Thyroid gland (tissue), 4 donors: ENCODE data around the gene DCP1B. TPM values are rescaled to one million over a fixed set of nuclear protein-coding genes. Genes with fewer than 3 reads are reported as not detected.

ENCODE experiments used
- DNase-seq, 2 donors: peaks; one replicate each; pipeline ENCODE4 v3.0.0-alpha.2; 2019
- H3K27ac ChIP-seq, 3 donors: fragments of 200-600 bp; sonication (generic); 1 replicate in 2 of 3; 2 replicates in 1 of 3; pipeline ENCODE4 v1.5.1; 2016 to 2019; ENCODE audit warnings: mild to moderate bottlenecking in 1 of 3, moderate library complexity in 1 of 3
- H3K27me3 ChIP-seq: fragments of 200-600 bp; sonication (generic); one replicate; pipeline ENCODE4 v1.5.1; 2019
- H3K36me3 ChIP-seq, 2 donors: fragments of 200-600 bp; sonication (generic); one replicate each; pipeline ENCODE4 v1.5.1; 2016 to 2019
- H3K4me1 ChIP-seq, 2 donors: fragments of 200-600 bp; sonication (generic); one replicate each; pipeline ENCODE4 v1.5.1; 2017 to 2019
- H3K4me3 ChIP-seq, 3 donors: fragments of 200-600 bp; sonication (generic); replicated peaks in 1 of 3; 1 replicate in 2 of 3; 2 replicates in 1 of 3; pipeline ENCODE4 v1.5.1; 2016; ENCODE audit warnings: mild to moderate bottlenecking in 1 of 3
- H3K9me3 ChIP-seq: fragments of 200-600 bp; sonication (generic); one replicate; pipeline ENCODE4 v1.5.1; 2017
- CTCF ChIP-seq, 6 experiments: fragments of 200-600 bp in 3 of 6; fragments of 450-650 bp in 3 of 6; sonication (generic) in 3 of 6; IDR thresholded peaks; one replicate each; pipeline ENCODE4 v1.5.1; 2016 to 2019; ENCODE audit warnings: antibody characterized with exemption in 6 of 6, mild to moderate bottlenecking in 2 of 6, inconsistent platforms in 1 of 6, moderate library complexity in 1 of 6
- POLR2A ChIP-seq, 2 donors: fragments of 450-650 bp; IDR thresholded peaks; one replicate each; pipeline ENCODE4 v1.6.1; 2017; ENCODE audit warnings: antibody characterized with exemption in 2 of 2, mild to moderate bottlenecking in 2 of 2, moderate library complexity in 1 of 2
- WGBS, 2 donors: methylation state at CpG; one replicate each; pipeline ENCODE4 v1.1.5; 2017; 5-methylcytosine and 5-hydroxymethylcytosine counted together
- intact Hi-C: fragments of 100-400 bp; cut with DNase I; formaldehyde crosslinking; loops from one replicate; pipeline ENCODE4 v1.15.1; 2023
- total RNA-seq, 4 donors: library from RNA; depleted of rRNA; stranded (reverse); fragments of >200 nt; gene quantifications; one replicate each; pipeline ENCODE4 v1.2.3, GENCODE V29; 2016

The DCP1B gene
- total RNA-seq, 4 donors from 2014 or later = 20.1 to 22.9 (median 21.1) TPM

GRCh38 chr12:1930803-1931597 is 73.3 kb downstream of the DCP1B start:
- no peaks in the 10 kb centered on the region for H3K9me3 ChIP-seq
- no peaks in the 10 kb centered on the region for H3K36me3 ChIP-seq
- no peak for DNase-seq
- no peaks in the 10 kb centered on the region for H3K27me3 ChIP-seq
- H3K4me1 ChIP-seq = peaks cover under 1 to 17% of the 10 kb centered on the region in 2 donors
- intact Hi-C loops = no loop called here
- H3K4me3 ChIP-seq = no peak overlapping the region
- TF ChIP-seq CTCF (IDR thresholded peaks at IDR 0.05) (no peak), POLR2A (IDR thresholded peaks at IDR 0.05) (no peak)
- WGBS, 2 donors = 86 to 92% methylated on average over 24 to 25 of the region's 27 CpGs
- H3K27ac ChIP-seq = no peak overlapping the region

GRCh38 chr12:1929985-1930802 is 74.1 kb downstream of the DCP1B start:
- H3K27ac ChIP-seq = no peak overlapping the region
- intact Hi-C loops = no loop called here
- no peaks in the 10 kb centered on the region for H3K36me3 ChIP-seq
- H3K9me3 ChIP-seq = no peaks in the 10 kb centered on the region
- WGBS, 2 donors = 87 to 93% methylated on average over 11 of the region's 11 CpGs
- no peak for TF ChIP-seq POLR2A (IDR thresholded peaks at IDR 0.05)
- no peak for TF ChIP-seq CTCF (IDR thresholded peaks at IDR 0.05)
- H3K27me3 ChIP-seq = no peaks in the 10 kb centered on the region
- peaks cover 0 to 16% of the 10 kb centered on the region in 2 donors for H3K4me1 ChIP-seq
- no peak overlapping the region for H3K4me3 ChIP-seq
- no peak for DNase-seq

- Histone ChIP-seq H3K4me1 (peaks cover 0 to 16% of the 10 kb centered on the region in 2 donors), H3K9me3 (no peaks in the 10 kb centered on the region), H3K4me3 (no peak overlapping the region), H3K27ac (no peak overlapping the region), H3K27me3 (no peaks in the 10 kb centered on the region), H3K36me3 (no peaks in the 10 kb centered on the region)
- 87 to 90% methylated on average over 11 of the region's 11 CpGs for WGBS, 2 donors
- no peak for DNase-seq
- no peak for TF ChIP-seq POLR2A (IDR thresholded peaks at IDR 0.05)
- no peak for TF ChIP-seq CTCF (IDR thresholded peaks at IDR 0.05)
- intact Hi-C loops = no loop called here
Observed at GRCh38 chr12:1929241-1929984, 74.8 kb downstream of the DCP1B start.

GRCh38 chr12:1928439-1929121 is 75.7 kb downstream of the DCP1B start:
- Histone ChIP-seq H3K36me3 (no peaks in the 10 kb centered on the region), H3K4me3 (no peak overlapping the region), H3K27ac (no peak overlapping the region), H3K27me3 (no peaks in the 10 kb centered on the region), H3K4me1 (peaks cover 0 to 11% of the 10 kb centered on the region in 2 donors), H3K9me3 (no peaks in the 10 kb centered on the region)
- TF ChIP-seq CTCF (IDR thresholded peaks at IDR 0.05) = no peak
- TF ChIP-seq POLR2A (IDR thresholded peaks at IDR 0.05) = no peak
- intact Hi-C loops = no loop called here
- WGBS, 2 donors = 85 to 92% methylated on average over 18 to 22 of the region's 22 CpGs
- no peak for DNase-seq
